COR-L47 (cell line): ENCODE results near the gene ULK3.

Experiments used
- DNase-seq: peaks from one replicate; lab custom pipeline; 2025; lab: John Stamatoyannopoulos, UW

ULK3 gene

GRCh38 chr15:74840851-74841775 is 1.8 kb downstream of the ULK3 start:
- DNase-seq: no peak

GRCh38 chr15:74839526-74840395 is 3.2 kb downstream of the ULK3 start:
- DNase-seq: no peak

- DNase-seq: no peak
Observed at GRCh38 chr15:74838746-74839525, 4.0 kb downstream of the ULK3 start.

- no peak for DNase-seq
Observed at GRCh38 chr15:74838137-74838516, 4.8 kb downstream of the ULK3 start.

- no peak for DNase-seq
Observed at GRCh38 chr15:74837482-74838136, 5.3 kb downstream of the ULK3 start.

GRCh38 chr15:74836846-74837245 is 6.1 kb downstream of the ULK3 start:
- no peak for DNase-seq

- no peak for DNase-seq
Observed at GRCh38 chr15:74835312-74835823, 7.6 kb downstream of the ULK3 start.

GRCh38 chr15:74833376-74834107 is 9.4 kb downstream of the ULK3 start:
- no peak for DNase-seq

- DNase-seq: no peak
Observed at GRCh38 chr15:74832826-74833225, 10.1 kb downstream of the ULK3 start.

GRCh38 chr15:74831813-74832495 is 11.0 kb downstream of the ULK3 start:
- no peak for DNase-seq

GRCh38 chr15:74830868-74831267 is 12.1 kb downstream of the ULK3 start:
- DNase-seq: no peak

GRCh38 chr15:74829991-74830390 is 13.0 kb downstream of the ULK3 start:
- no peak for DNase-seq

GRCh38 chr15:74829486-74829885 is 13.5 kb downstream of the ULK3 start:
- DNase-seq: no peak

GRCh38 chr15:74828835-74829234 is 14.1 kb downstream of the ULK3 start:
- no peak for DNase-seq

GRCh38 chr15:74827614-74828013 is 15.3 kb downstream of the ULK3 start:
- no peak for DNase-seq

- DNase-seq: no peak
Observed at GRCh38 chr15:74826921-74827320, 16.0 kb downstream of the ULK3 start.

- no peak for DNase-seq
Observed at GRCh38 chr15:74826364-74826819, 16.6 kb downstream of the ULK3 start, which contains the start of gene CPLX3. Gene CPLX3 (plus strand): TSS chr15:74826627. CDS start chr15:74826704, 77 bp downstream.

GRCh38 chr15:74825866-74826265 is 17.1 kb downstream of the ULK3 start:
- no peak for DNase-seq

- no peak for DNase-seq
Observed at GRCh38 chr15:74824976-74825375, 18.0 kb downstream of the ULK3 start.

- no peak for DNase-seq
Observed at GRCh38 chr15:74823324-74823723, 19.6 kb downstream of the ULK3 start.
